GM19025 (cell line): ENCODE data around the gene TRAF1.
A peak's percentile ranks its signal among the peaks of the same experiment; 100 is the strongest.
"Not testable (repeated sequence)": the region's sequence is repeated elsewhere in the genome, so short reads cannot be mapped to it uniquely, and the experiment has no call there.

Experiments used
- ATAC-seq: cut with Tn5 transposase; IDR thresholded peaks from one replicate; pipeline ENCODE4 v1.9.1; 2021; ENCODE audit warnings: mild to moderate bottlenecking, low read depth, moderate library complexity; ENCODE audit not compliant: unreplicated experiment

Gene TRAF1

GRCh38 chr9:120926397-120926928 lies at the start of gene TRAF1:
Gene TRAF1 (minus strand): TSS chr9:120926796. CDS start chr9:120926075, 721 bp downstream.
- ATAC-seq, result no peak

GRCh38 chr9:120974921-120975320 lies 48.3 kb upstream of the TRAF1 start:
- ATAC-seq, result no peak

- no peak for ATAC-seq
Observed at GRCh38 chr9:120974181-120974580, 47.6 kb upstream of the TRAF1 start.

- no peak for ATAC-seq
Observed at GRCh38 chr9:120971938-120972337, 45.3 kb upstream of the TRAF1 start.

- ATAC-seq, result not testable (repeated sequence)
Observed at GRCh38 chr9:120971471-120971870, 44.9 kb upstream of the TRAF1 start.

- no peak for ATAC-seq
Observed at GRCh38 chr9:120970244-120970643, 43.6 kb upstream of the TRAF1 start.

GRCh38 chr9:120966013-120966369 lies 39.4 kb upstream of the TRAF1 start:
- ATAC-seq, result no peak

- no peak for ATAC-seq
Observed at GRCh38 chr9:120965344-120966012, 38.9 kb upstream of the TRAF1 start.

- ATAC-seq, result no peak
Observed at GRCh38 chr9:120961936-120962335, 35.3 kb upstream of the TRAF1 start.

- ATAC-seq, result no peak
Observed at GRCh38 chr9:120960001-120960400, 33.4 kb upstream of the TRAF1 start.

GRCh38 chr9:120956862-120957261 lies 30.3 kb upstream of the TRAF1 start:
- ATAC-seq, result no peak

GRCh38 chr9:120951960-120952618 lies 25.5 kb upstream of the TRAF1 start:
- no peak for ATAC-seq

GRCh38 chr9:120950421-120951388 lies 24.1 kb upstream of the TRAF1 start:
- no peak for ATAC-seq

GRCh38 chr9:120949290-120949689 lies 22.7 kb upstream of the TRAF1 start:
- no peak for ATAC-seq

- ATAC-seq, result no peak
Observed at GRCh38 chr9:120948824-120949223, 22.2 kb upstream of the TRAF1 start.

GRCh38 chr9:120947222-120947621 lies 20.6 kb upstream of the TRAF1 start:
- ATAC-seq, result no peak

GRCh38 chr9:120946259-120946658 lies 19.7 kb upstream of the TRAF1 start:
- no peak for ATAC-seq

GRCh38 chr9:120944948-120945347 lies 18.4 kb upstream of the TRAF1 start:
- ATAC-seq, result no peak

GRCh38 chr9:120944434-120944843 lies 17.8 kb upstream of the TRAF1 start:
- ATAC-seq, result peak; percentile 93

- ATAC-seq, result no peak
Observed at GRCh38 chr9:120942186-120943001, 15.8 kb upstream of the TRAF1 start.
